Activated naive CD4-positive, alpha-beta T cell treated with anti-CD3 and anti-CD28 coated beads, Interleukin-2, amount 10 ng/mL, durations not matched to agents 7 days and 5 days (primary cell): ENCODE data around the gene SPRYD7.
A peak's percentile ranks its signal among the peaks of the same experiment; 100 is the strongest.
"Not testable (repeated sequence)": the region's sequence is repeated elsewhere in the genome, so short reads cannot be mapped to it uniquely, and the experiment has no call there.

Experiments
- CTCF ChIA-PET: fragments of 350-600 bp; sonication (Branson Sonifier 250); formaldehyde crosslinking; loops from one replicate; lab custom pipeline; 2021; ENCODE audit warnings: antibody characterized with exemption; lab: Charles Lee
- DNase-seq: peaks from one replicate; pipeline ENCODE4 v3.0.0-alpha.2; 2020
- H3K27ac Mint-ChIP-seq: one replicate; pipeline ENCODE4 v1.8.0; 2021; ENCODE audit warnings: mild to moderate bottlenecking, moderate library complexity, mixed read lengths
- H3K27me3 Mint-ChIP-seq: one replicate; pipeline ENCODE4 v1.8.0; 2021; ENCODE audit warnings: mild to moderate bottlenecking, mixed read lengths
- H3K36me3 Mint-ChIP-seq: one replicate; pipeline ENCODE4 v1.8.0; 2021; ENCODE audit warnings: mixed read lengths
- H3K4me1 Mint-ChIP-seq: one replicate; pipeline ENCODE4 v1.8.0; 2021; ENCODE audit warnings: mixed read lengths
- H3K4me3 Mint-ChIP-seq: one replicate; pipeline ENCODE4 v1.8.0; 2021; ENCODE audit warnings: mild to moderate bottlenecking, moderate library complexity, mixed read lengths
- H3K9me3 Mint-ChIP-seq: one replicate; pipeline ENCODE4 v1.8.0; 2021; ENCODE audit warnings: mixed read lengths

SPRYD7 gene

DNA sequence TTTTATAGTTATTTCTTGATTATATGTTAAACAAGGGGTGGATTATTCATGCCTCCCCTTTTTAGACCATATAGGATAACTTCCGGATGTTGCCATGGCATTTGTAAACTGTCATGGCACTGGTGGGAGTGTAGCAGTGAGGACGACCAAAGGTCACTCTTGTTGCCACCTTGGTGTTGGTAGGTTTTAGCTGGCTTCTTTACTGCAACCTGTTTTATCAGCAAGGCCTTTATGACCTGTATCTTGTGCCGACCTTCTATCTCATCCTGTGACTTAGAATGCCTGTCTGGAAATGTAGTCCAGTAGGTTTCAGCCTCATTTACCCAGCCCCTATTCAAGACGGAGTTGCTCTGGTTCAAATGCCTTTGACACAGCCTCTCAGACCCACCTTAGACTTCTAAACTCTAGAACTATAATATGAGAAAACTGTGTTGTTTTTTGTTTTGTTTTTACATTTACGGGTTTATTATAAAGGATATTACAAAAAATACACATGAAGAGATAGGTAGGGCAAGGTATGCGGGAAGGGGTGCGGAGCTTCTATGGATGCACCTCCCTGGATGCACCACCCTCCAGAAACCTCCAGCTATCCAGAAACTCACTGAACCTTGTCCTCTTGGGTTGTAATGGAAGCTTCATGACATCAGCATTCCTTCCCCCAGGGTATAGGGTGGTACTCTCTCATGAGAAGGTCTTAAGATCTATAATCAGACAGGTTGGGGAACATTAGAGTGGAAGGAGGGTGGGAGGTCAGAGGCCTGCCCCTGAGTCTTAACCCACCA, 15.8 kb upstream of the SPRYD7 start:
- DNase-seq, result no peak
- no peak overlapping the region for H3K4me3 Mint-ChIP-seq
- H3K27ac Mint-ChIP-seq, result no peak overlapping the region
- no peaks in the 10 kb centered on the region for H3K9me3 Mint-ChIP-seq
- CTCF ChIA-PET, result interaction anchor here (1.0 kb wide), 1 partner anchor 27 kb away, joined by 3 read pairs; no protein-coding TSS in a partner anchor
- H3K36me3 Mint-ChIP-seq, result no peaks in the 10 kb centered on the region
- H3K27me3 Mint-ChIP-seq, result peaks cover 18% of the 10 kb centered on the region
- H3K4me1 Mint-ChIP-seq, result no peaks in the 10 kb centered on the region

DNA sequence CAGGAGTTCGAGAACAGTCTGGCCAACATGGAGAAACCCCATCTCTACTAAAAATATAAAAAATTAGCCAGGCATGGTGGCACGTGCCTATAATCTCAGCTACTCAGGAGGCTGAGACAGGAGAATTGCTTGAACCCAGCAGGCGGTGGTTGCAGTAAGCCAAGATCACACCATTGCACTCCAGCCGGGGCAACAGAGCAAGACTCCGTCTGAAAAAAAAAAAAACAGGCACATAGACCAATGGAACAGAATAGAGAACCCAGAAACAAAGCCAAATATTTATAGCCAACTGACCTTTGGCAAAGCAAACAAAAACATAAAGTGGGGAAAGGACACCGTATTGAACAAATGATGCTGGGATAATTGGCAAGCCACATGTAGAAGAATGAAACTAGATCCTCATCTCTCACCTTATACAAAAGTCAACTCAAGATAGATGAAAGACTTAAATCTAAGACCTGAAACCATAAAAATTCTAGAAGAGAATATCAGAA, 12.7 kb upstream of the SPRYD7 start:
- H3K27ac Mint-ChIP-seq, H3K9me3 Mint-ChIP-seq, H3K36me3 Mint-ChIP-seq, H3K4me3 Mint-ChIP-seq, H3K4me1 Mint-ChIP-seq, DNase-seq: not testable (repeated sequence)
- H3K27me3 Mint-ChIP-seq, result peaks cover 11% of the 10 kb centered on the region
- CTCF ChIA-PET, result interaction anchor here (0.6 kb wide), 1 partner anchor 79 kb away, joined by 3 read pairs; no protein-coding TSS in a partner anchor

DNA sequence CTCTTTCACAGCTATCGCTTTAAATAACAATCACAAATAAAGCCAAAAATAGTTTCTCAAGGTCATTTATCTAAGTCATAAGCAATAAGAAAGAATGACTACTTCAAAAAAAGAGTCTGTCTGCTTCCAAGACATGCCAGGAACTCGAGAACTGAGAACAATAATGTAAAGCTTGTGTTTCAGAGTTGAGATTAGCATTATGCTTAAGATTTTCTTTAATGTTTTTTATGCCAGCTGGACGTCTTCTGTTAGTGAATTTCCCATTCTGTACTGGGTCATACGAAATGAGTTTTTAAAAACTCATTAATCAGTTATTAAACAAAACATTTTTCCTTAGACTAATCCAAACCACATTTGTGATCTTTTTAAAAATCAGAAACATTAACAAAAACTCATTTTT, 3.2 kb upstream of the SPRYD7 start:
- Mint-ChIP-seq H3K9me3 (no peaks in the 10 kb centered on the region), H3K4me3 (no peak overlapping the region), H3K27ac (no peak overlapping the region), H3K36me3 (no peaks in the 10 kb centered on the region), H3K4me1 (peaks cover 10% of the 10 kb centered on the region), H3K27me3 (peaks cover 38% of the 10 kb centered on the region)
- DNase-seq, result no peak
- CTCF ChIA-PET, result interaction anchor here (0.9 kb wide), 1 partner anchor 10 kb away, joined by 3 read pairs; no protein-coding TSS in a partner anchor

DNA sequence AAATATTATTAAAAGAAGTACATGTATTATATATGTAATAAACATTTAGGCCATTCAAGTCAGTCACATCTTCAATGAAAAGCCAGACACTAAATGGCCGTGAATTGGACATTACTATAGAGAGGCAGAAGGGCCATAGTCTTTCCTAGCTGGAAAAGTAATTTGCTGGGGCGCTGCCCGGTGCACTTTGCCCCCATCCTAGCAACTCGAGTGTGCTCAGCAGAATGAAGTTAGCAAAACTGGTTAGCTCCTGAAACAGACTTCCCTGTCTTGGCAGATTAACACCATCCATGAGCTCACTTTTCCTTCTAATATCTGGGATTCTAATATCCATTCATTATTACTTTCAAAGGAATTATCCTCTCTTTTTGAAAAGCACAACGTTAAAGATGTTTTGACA, 2.8 kb upstream of the SPRYD7 start:
- no peak for DNase-seq
- peaks cover 42% of the 10 kb centered on the region for H3K27me3 Mint-ChIP-seq
- H3K4me3 Mint-ChIP-seq, result no peak overlapping the region
- peaks cover 10% of the 10 kb centered on the region for H3K4me1 Mint-ChIP-seq
- H3K36me3 Mint-ChIP-seq, result no peaks in the 10 kb centered on the region
- CTCF ChIA-PET, result no interaction called here
- no peak overlapping the region for H3K27ac Mint-ChIP-seq
- H3K9me3 Mint-ChIP-seq, result no peaks in the 10 kb centered on the region

DNA sequence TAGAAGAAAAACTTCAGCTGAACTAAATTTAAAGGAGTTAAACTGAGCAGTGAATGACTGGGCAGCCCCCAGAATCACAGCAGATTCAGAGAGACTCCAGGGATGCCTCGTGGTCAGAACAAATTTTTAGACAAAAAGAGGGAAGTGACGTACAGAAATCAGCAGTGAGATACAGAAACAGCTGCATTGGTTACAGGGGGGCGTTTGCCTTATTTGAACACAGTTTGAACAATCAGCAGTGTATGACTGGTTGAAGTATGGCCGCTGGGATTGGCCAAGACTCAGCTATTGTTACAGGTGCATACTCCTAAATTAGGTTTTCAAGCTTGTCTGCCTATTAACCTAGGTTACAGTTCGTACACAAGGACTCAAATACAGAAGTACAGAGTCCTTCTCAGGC, 2.2 kb upstream of the SPRYD7 start:
- Mint-ChIP-seq H3K4me1 (peaks cover 10% of the 10 kb centered on the region), H3K27me3 (peaks cover 44% of the 10 kb centered on the region), H3K27ac (no peak overlapping the region), H3K9me3 (no peaks in the 10 kb centered on the region), H3K36me3 (no peaks in the 10 kb centered on the region), H3K4me3 (no peak overlapping the region)
- CTCF ChIA-PET, result no interaction called here
- no peak for DNase-seq

DNA sequence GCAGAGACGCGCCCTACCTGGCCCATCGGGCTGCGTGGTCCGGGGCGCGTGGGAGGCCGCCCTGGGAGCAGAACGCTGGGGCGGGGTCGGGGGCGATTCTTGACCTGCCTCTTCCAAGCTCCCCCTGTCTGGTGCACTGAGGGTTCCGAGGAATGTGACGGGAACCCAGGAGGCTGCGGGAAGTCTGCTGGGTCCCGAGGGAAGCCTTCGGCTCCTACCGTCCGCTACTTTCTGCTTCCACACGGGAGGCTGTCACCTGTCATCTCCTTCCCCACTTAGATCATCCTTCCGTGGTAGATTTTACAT, 781 bp upstream of the SPRYD7 start:
- Mint-ChIP-seq H3K27me3 (peaks cover 45% of the 10 kb centered on the region), H3K27ac (no peak overlapping the region)

DNA sequence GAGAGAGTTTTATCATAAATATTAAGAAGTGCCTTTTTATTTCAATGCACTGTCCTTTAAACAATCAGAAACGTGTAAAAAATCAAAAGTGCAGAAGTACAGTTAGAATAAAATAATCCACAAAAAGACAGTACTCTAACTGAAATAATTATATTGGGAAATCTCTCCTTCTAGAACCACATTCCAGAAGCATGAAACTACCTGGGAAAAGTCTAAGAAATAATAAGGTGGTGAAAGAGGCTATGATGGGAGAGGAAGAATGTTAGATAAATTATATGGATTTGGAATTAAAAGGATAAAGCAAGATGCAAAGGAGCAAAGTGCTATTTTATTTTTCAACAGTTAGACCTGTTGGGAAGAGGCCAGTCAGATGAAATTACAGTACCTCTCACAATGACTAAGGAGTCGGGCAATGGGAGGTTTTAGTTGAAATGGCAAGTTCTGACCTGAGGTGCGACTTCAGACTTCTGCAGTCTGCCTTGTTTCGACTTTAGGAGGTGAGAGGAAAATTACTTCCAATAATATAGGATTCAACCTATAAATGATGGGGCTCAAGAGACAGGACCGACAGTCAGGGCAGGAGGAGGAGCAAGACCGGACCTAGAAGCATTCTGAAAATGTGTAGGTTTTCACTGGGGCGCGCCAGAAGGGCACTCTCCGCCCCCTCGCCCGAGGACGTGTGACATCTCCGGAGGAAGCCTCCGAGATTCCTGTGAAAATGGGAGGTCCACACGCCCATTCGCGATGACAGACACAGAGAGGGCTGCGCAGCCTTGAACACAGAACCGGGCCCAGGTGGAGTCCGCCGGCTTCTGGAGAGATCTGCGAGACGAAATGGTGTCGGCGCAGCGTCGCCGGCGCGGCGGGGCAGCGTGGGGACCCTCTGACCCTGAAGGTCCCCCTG, 717 bp downstream of the SPRYD7 start:
- Mint-ChIP-seq H3K27ac (peak overlapping the region; percentile 75), H3K36me3 (no peaks in the 10 kb centered on the region), H3K4me3 (peak overlapping the region; percentile 79), H3K27me3 (peaks cover 42% of the 10 kb centered on the region), H3K4me1 (peaks cover 10% of the 10 kb centered on the region), H3K9me3 (no peaks in the 10 kb centered on the region)
- DNase-seq, result peak; percentile 47
- CTCF ChIA-PET, result interaction anchor here (0.8 to 1.5 kb wide), 6 partner anchors 8 to 976 kb away, joined by 3 to 5 read pairs (median 4); partner anchors contain the start of gene TRIM13

More for the DNA sequence above, 781 bp upstream of the SPRYD7 start:
- Mint-ChIP-seq H3K36me3 (no peaks in the 10 kb centered on the region), H3K4me1 (peaks cover 10% of the 10 kb centered on the region), H3K4me3 (peak overlapping the region; percentile 79), H3K9me3 (no peaks in the 10 kb centered on the region)
- DNase-seq, result no peak
- CTCF ChIA-PET, result interaction anchor here (0.7 to 1.5 kb wide), 6 partner anchors 10 to 954 kb away, joined by 3 to 5 read pairs (median 4); no protein-coding TSS in a partner anchor

DNA sequence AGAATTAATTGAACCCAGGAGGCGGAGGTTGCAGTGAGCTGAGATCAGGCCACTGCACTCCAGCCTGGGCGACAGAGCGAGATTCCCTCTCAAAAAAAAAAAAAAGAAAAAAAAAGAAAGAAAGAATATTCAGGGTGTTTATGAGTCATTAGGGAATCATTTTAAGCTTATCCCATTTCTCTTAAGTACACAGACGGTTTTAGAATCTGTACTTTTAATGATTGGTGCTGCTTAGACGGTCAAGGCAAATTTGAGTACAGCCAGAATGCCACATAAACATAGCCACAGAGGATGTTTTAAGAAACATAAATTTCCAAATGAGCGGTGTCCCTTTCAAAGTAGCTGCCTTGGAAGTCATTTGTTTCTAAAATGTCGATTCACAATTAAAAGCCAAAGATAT, 2.6 kb downstream of the SPRYD7 start:
- Mint-ChIP-seq H3K4me1 (peaks cover 10% of the 10 kb centered on the region), H3K27ac (no peak overlapping the region), H3K9me3 (no peaks in the 10 kb centered on the region), H3K36me3 (no peaks in the 10 kb centered on the region), H3K4me3 (no peak overlapping the region), H3K27me3 (peaks cover 38% of the 10 kb centered on the region)
- DNase-seq, result no peak
- CTCF ChIA-PET, result interaction anchor here (0.6 kb wide), 1 partner anchor 85 kb away, joined by 3 read pairs; no protein-coding TSS in a partner anchor

DNA sequence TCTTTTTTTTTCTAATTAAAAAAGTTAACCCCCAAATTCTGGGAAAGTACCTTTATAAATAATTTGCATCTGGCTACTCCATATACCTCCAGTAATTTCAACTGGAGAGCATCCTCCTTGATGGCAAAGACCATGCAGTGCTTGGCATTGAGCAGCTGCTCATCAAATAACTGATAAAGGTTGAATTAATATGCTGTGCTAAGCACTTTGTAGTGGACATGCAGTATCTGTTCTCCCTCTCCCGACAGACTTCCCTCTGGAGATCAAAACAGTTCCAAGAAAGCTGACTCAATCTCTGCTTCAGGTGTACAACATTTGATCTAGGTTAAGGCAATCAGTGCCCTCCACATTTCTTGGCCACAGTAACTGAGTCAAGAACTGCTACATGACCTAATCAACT, 3.3 kb downstream of the SPRYD7 start:
- H3K9me3 Mint-ChIP-seq, result no peaks in the 10 kb centered on the region

DNA sequence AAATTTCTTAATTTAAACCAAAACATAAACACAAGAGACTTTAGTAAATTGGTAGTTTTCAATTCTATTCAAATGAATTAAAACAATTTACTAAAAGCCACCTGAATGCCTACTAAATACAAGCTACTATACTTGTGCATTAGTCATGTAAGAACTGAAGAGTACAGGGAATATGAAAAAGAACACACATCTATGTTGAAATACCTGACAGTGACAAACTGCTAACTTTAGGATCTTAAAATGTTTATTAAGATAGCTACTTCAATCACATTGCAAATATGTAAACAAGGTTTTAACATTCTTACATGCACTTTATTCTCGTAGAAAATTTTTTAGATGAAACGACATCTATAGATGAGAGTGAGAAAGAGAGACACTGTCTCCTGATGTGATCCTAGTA, 4.1 kb downstream of the SPRYD7 start:
- CTCF ChIA-PET, result no interaction called here
- no peaks in the 10 kb centered on the region for H3K9me3 Mint-ChIP-seq
- no peaks in the 10 kb centered on the region for H3K36me3 Mint-ChIP-seq
- H3K4me3 Mint-ChIP-seq, result no peak overlapping the region
- peaks cover 16% of the 10 kb centered on the region for H3K4me1 Mint-ChIP-seq
- H3K27ac Mint-ChIP-seq, result no peak overlapping the region
- DNase-seq, result no peak
- H3K27me3 Mint-ChIP-seq, result peaks cover 30% of the 10 kb centered on the region

More for the DNA sequence above, 3.3 kb downstream of the SPRYD7 start:
- CTCF ChIA-PET, result interaction anchor here (0.6 kb wide), 1 partner anchor 86 kb away, joined by 3 read pairs; no protein-coding TSS in a partner anchor
- DNase-seq, result no peak
- Mint-ChIP-seq H3K4me1 (peaks cover 13% of the 10 kb centered on the region), H3K27ac (no peak overlapping the region), H3K4me3 (no peak overlapping the region), H3K27me3 (peaks cover 33% of the 10 kb centered on the region), H3K36me3 (no peaks in the 10 kb centered on the region)

DNA sequence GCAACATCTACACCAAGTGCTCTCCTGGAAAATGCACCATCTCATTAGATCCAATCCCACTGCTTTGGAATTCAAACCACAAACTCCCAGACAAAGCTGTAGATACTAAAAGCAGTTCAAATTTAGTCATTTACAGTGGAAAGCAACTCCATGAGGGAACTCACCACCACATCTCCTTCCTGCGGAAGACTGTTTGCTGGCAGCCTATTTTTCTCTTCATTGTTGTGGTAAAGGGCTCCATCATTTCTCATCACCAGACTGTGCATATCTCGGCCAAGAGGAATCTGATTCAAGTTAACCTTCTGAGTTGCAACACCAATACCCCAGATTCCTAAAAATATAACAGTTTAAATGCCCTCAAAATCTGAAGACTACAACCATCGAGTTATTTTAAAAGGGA, 8.4 kb downstream of the SPRYD7 start:
- Mint-ChIP-seq H3K9me3 (no peaks in the 10 kb centered on the region), H3K4me1 (peaks cover 7% of the 10 kb centered on the region), H3K27me3 (no peaks in the 10 kb centered on the region), H3K27ac (no peak overlapping the region), H3K36me3 (peaks cover 1% of the 10 kb centered on the region), H3K4me3 (no peak overlapping the region)
- CTCF ChIA-PET, result interaction anchor here (1.1 kb wide), 1 partner anchor 9 kb away, joined by 3 read pairs; the partner anchor contains the start of gene SPRYD7
- DNase-seq, result no peak

DNA sequence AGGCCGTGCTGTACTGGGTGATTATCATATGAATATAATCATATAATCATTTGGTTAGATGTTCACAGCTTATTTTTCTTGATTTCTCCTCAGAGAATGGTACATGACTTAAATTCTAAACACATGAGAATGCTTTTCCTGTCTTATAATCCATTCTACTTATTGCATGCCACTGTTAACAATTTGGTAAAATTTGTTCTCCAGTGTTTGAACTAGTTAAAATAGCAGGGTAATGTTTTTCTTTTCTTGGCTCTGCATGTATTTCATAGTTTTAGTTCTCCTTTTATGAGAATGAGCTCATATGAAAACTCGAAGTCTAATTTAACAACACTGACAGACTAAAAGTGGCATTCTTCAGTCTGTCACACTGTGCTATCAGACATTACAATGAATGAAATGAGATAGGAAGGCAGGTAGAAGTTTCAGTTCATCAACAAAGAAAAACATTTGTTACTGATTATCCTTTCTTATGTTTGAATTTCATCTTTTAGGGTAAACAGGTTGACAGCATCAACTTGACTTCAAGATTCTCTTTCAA, 10.2 kb downstream of the SPRYD7 start:
- peaks cover 7% of the 10 kb centered on the region for H3K4me1 Mint-ChIP-seq
- peaks cover 3% of the 10 kb centered on the region for H3K9me3 Mint-ChIP-seq
- no peak overlapping the region for H3K4me3 Mint-ChIP-seq
- H3K36me3 Mint-ChIP-seq, result peaks cover 4% of the 10 kb centered on the region
- DNase-seq, result no peak
- no peak overlapping the region for H3K27ac Mint-ChIP-seq
- H3K27me3 Mint-ChIP-seq, result no peaks in the 10 kb centered on the region
- CTCF ChIA-PET, result interaction anchor here (1.2 kb wide), 1 partner anchor 25 kb away, joined by 3 read pairs; no protein-coding TSS in a partner anchor

DNA sequence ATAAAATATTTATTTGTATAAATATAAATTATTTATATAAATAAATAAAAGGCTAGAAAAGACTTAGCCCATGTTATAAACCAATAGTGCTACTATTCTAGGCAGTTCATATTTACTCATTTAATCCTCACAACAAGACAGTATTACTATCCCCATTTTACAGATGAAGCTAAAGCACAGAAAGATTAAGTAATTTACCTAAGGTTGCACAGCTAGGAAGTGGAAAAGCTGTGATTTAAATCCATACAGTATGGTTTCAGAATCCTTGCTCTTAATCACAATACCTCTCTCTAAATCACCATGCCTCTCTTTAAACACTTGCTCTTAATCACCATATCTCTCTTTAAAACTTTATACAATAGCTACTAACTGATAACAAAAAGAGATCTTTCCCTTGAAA, 13.8 kb downstream of the SPRYD7 start:
- no peaks in the 10 kb centered on the region for H3K4me1 Mint-ChIP-seq
- H3K9me3 Mint-ChIP-seq, result peaks cover 3% of the 10 kb centered on the region
- no peak for DNase-seq
- H3K36me3 Mint-ChIP-seq, result peaks cover 6% of the 10 kb centered on the region
- H3K27me3 Mint-ChIP-seq, result no peaks in the 10 kb centered on the region
- no peak overlapping the region for H3K4me3 Mint-ChIP-seq
- no peak overlapping the region for H3K27ac Mint-ChIP-seq
- CTCF ChIA-PET, result interaction anchor here (0.9 kb wide), 1 partner anchor 15 kb away, joined by 5 read pairs; no protein-coding TSS in a partner anchor

DNA sequence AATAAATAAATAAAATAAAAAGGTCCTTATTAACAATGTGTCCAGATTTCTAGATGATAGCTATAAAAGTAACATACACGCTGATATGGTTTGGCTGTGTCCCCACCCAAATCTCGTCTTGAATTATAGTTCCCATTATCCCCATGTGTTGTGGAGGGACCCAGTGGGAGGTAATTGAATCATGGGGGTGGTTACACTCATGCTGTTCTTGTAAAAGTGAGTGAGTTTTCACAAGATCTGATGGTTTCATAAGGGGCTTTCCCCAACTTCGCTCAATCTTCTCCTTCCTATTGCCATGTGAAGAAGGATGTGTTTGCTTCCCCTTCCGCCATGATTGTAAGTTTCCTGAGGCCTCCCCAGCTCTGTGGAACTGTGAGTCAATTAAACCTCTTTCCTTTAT, 15.2 kb downstream of the SPRYD7 start:
- H3K27me3 Mint-ChIP-seq, H3K4me3 Mint-ChIP-seq, H3K4me1 Mint-ChIP-seq, H3K9me3 Mint-ChIP-seq, DNase-seq, CTCF ChIA-PET, H3K27ac Mint-ChIP-seq: not testable (repeated sequence)
- peaks cover 13% of the 10 kb centered on the region for H3K36me3 Mint-ChIP-seq
